Measurements from ENCODE around the gene GABPA.
"Not testable (repeated sequence)": the region's sequence is repeated elsewhere in the genome, so short reads cannot be mapped to it uniquely, and the experiment has no call there.

The GABPA gene

GRCh38 chr21:25742900-25743299 lies 8.1 kb downstream of the GABPA start:
- no peak for FAIRE-seq

- no peak for FAIRE-seq
Observed at GRCh38 chr21:25744854-25745253, 10.1 kb downstream of the GABPA start.

GRCh38 chr21:25750085-25750484 lies 15.3 kb downstream of the GABPA start:
- FAIRE-seq, result no peak

GRCh38 chr21:25752416-25752815 lies 17.6 kb downstream of the GABPA start:
- no peak for FAIRE-seq

- no peak for FAIRE-seq
Observed at GRCh38 chr21:25756190-25756932, 21.6 kb downstream of the GABPA start.

- no peak for FAIRE-seq
Observed at GRCh38 chr21:25757531-25757930, 22.8 kb downstream of the GABPA start.

- no peak for FAIRE-seq
Observed at GRCh38 chr21:25759573-25759972, 24.8 kb downstream of the GABPA start.

GRCh38 chr21:25760061-25760460 lies 25.3 kb downstream of the GABPA start:
- FAIRE-seq, result no peak

- FAIRE-seq, result no peak
Observed at GRCh38 chr21:25760677-25761076, 25.9 kb downstream of the GABPA start.

- FAIRE-seq, result no peak
Observed at GRCh38 chr21:25764065-25764464, 29.3 kb downstream of the GABPA start.

- FAIRE-seq, result no peak
Observed at GRCh38 chr21:25767921-25768320, 33.1 kb downstream of the GABPA start.

- FAIRE-seq, result peak; percentile 9
Observed at GRCh38 chr21:25772686-25773085, 37.9 kb downstream of the GABPA start.

GRCh38 chr21:25776440-25776839 lies 41.7 kb downstream of the GABPA start:
- FAIRE-seq, result no peak

- FAIRE-seq, result not testable (repeated sequence)
Observed at GRCh38 chr21:25778126-25778875, 43.5 kb downstream of the GABPA start.

- FAIRE-seq, result no peak
Observed at GRCh38 chr21:25788677-25789076, 53.9 kb downstream of the GABPA start.

- peak; percentile 55 for FAIRE-seq
Observed at GRCh38 chr21:25790122-25790877, 55.5 kb downstream of the GABPA start.

- peak; percentile 73 for FAIRE-seq
Observed at GRCh38 chr21:25790878-25791204, 56.1 kb downstream of the GABPA start.

- FAIRE-seq, result no peak
Observed at GRCh38 chr21:25791319-25791718, 56.5 kb downstream of the GABPA start.

GRCh38 chr21:25801217-25802014 lies 66.6 kb downstream of the GABPA start:
- FAIRE-seq, result peak; percentile 33

GRCh38 chr21:25806060-25806459 lies 71.3 kb downstream of the GABPA start:
- no peak for FAIRE-seq

- FAIRE-seq, result no peak
Observed at GRCh38 chr21:25807191-25807590, 72.4 kb downstream of the GABPA start.

GRCh38 chr21:25809013-25809412 lies 74.2 kb downstream of the GABPA start:
- no peak for FAIRE-seq

- no peak for FAIRE-seq
Observed at GRCh38 chr21:25811186-25811585, 76.4 kb downstream of the GABPA start.

Data from islet of Langerhans (tissue), 1 donor.